Ishikawa (cell line): Measurements from ENCODE around the gene SMURF1.

Source experiments
- CEBPB ChIP-seq: IDR thresholded peaks from 2 replicates; pipeline ENCODE4 v1.6.1; 2012
- CREB1 ChIP-seq: IDR thresholded peaks from 2 replicates; pipeline ENCODE4 v1.6.1; 2012; ENCODE audit warnings: low read depth
- EGR1 ChIP-seq: IDR thresholded peaks from 2 replicates; pipeline ENCODE4 v1.6.1; 2012
- EP300 ChIP-seq: IDR thresholded peaks from 2 replicates; pipeline ENCODE4 v1.6.1; 2012; ENCODE audit warnings: borderline replicate concordance
- FOXM1 ChIP-seq: IDR thresholded peaks from 2 replicates; pipeline ENCODE4 v1.6.1; 2012; ENCODE audit warnings: low read depth, borderline replicate concordance
- NFIC ChIP-seq: IDR thresholded peaks from 2 replicates; pipeline ENCODE4 v1.6.1; 2012
- RAD21 ChIP-seq: IDR thresholded peaks from 2 replicates; pipeline ENCODE4 v1.6.1; 2012; ENCODE audit warnings: low read depth
- TAF1 ChIP-seq: IDR thresholded peaks from 2 replicates; pipeline ENCODE4 v1.6.1; 2012; ENCODE audit warnings: low read depth, mild to moderate bottlenecking
- TCF12 ChIP-seq: IDR thresholded peaks from 2 replicates; pipeline ENCODE4 v1.6.1; 2012; ENCODE audit warnings: low read depth
- TEAD4 ChIP-seq: IDR thresholded peaks from 2 replicates; pipeline ENCODE4 v1.6.1; 2012
- YY1 ChIP-seq: IDR thresholded peaks from 2 replicates; pipeline ENCODE4 v1.6.1; 2012; ENCODE audit warnings: low read depth
- ZBTB7A ChIP-seq: IDR thresholded peaks from 2 replicates; pipeline ENCODE4 v1.6.1; 2012; ENCODE audit warnings: low read depth
- TF ChIP-seq, protein P1 (sequence below): IDR thresholded peaks from 2 replicates; pipeline ENCODE4 v1.6.1; 2012
- TF ChIP-seq, protein P2 (sequence below): IDR thresholded peaks from 2 replicates; pipeline ENCODE4 v1.6.1; 2012; ENCODE audit warnings: low read depth, mild to moderate bottlenecking
- TF ChIP-seq, protein P3 (sequence below): IDR thresholded peaks from 2 replicates; pipeline ENCODE4 v1.6.1; 2012

The SMURF1 gene

DNA sequence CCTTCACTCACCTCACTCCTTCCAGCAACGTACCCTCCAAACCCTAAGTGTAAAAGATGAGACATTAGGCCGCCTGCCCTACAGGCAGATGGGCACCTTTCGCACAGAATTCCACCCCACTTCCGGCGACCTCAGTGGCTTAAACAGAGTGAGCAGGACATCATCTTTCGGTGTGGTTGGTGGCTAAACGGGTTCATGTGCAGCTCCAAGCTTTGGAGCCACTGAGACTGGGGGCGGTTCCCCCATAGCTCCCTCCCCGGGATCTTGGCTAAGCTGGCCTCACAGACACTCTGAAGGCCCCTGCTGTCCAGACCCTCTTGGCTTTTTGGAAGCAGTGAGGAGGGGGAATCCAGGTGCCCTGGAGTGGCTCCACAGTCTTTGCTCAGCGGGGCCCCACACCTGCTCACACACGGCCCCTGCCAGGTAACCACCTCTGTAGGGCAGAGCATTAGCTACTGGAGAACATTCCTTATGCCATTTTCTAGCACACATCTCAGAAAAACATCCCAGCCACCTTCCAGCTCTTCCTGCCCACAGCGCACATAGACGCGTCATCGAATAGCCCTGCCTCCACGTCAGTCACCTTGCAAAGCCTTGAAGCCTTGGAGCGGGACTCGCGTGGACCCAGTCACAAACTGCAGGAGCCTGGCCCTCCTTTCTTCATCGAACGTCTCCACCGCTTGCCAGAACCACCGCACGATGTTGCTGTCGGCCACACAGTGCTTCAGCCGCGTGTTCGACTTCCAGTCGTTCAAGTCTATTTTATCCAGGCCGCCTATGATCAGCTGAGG, 108.8 kb downstream of the SMURF1 start:
- TF ChIP-seq, protein P1, sequence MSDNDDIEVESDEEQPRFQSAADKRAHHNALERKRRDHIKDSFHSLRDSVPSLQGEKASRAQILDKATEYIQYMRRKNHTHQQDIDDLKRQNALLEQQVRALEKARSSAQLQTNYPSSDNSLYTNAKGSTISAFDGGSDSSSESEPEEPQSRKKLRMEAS: no peak
- TF ChIP-seq, protein P2, sequence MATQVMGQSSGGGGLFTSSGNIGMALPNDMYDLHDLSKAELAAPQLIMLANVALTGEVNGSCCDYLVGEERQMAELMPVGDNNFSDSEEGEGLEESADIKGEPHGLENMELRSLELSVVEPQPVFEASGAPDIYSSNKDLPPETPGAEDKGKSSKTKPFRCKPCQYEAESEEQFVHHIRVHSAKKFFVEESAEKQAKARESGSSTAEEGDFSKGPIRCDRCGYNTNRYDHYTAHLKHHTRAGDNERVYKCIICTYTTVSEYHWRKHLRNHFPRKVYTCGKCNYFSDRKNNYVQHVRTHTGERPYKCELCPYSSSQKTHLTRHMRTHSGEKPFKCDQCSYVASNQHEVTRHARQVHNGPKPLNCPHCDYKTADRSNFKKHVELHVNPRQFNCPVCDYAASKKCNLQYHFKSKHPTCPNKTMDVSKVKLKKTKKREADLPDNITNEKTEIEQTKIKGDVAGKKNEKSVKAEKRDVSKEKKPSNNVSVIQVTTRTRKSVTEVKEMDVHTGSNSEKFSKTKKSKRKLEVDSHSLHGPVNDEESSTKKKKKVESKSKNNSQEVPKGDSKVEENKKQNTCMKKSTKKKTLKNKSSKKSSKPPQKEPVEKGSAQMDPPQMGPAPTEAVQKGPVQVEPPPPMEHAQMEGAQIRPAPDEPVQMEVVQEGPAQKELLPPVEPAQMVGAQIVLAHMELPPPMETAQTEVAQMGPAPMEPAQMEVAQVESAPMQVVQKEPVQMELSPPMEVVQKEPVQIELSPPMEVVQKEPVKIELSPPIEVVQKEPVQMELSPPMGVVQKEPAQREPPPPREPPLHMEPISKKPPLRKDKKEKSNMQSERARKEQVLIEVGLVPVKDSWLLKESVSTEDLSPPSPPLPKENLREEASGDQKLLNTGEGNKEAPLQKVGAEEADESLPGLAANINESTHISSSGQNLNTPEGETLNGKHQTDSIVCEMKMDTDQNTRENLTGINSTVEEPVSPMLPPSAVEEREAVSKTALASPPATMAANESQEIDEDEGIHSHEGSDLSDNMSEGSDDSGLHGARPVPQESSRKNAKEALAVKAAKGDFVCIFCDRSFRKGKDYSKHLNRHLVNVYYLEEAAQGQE: no peak
- no peak for TF ChIP-seq EGR1
- TF ChIP-seq TCF12: no peak
- no peak for TF ChIP-seq CREB1
- no peak for TF ChIP-seq NFIC
- TF ChIP-seq RAD21: no peak
- no peak for TF ChIP-seq ZBTB7A
- no peak for TF ChIP-seq CEBPB
- TF ChIP-seq TEAD4: no peak
- TF ChIP-seq, protein P3, sequence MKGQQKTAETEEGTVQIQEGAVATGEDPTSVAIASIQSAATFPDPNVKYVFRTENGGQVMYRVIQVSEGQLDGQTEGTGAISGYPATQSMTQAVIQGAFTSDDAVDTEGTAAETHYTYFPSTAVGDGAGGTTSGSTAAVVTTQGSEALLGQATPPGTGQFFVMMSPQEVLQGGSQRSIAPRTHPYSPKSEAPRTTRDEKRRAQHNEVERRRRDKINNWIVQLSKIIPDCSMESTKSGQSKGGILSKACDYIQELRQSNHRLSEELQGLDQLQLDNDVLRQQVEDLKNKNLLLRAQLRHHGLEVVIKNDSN: no peak
- TF ChIP-seq FOXM1: no peak

DNA sequence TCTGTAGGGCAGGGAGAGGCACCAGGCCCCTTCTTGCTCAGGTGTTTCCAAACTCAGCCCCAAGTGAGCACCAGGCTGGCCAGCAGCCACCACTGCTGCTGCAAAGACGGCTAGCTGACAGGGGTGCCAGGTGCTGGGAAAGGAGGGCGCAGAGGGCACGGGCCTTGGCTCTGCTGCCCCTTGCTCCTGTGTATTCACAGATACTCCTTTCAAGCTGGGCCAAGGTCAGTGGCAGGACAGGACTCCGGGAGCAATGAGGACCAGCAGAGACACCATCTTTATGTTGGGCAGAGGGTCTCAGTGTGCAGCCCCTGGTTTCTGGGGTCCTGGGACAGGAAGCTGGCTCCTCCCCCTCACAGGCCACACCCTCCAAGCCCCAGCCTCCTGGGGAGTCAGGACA, 110.1 kb downstream of the SMURF1 start:
- TF ChIP-seq ZBTB7A: no peak
- TF ChIP-seq EGR1: no peak
- TF ChIP-seq TEAD4: no peak
- TF ChIP-seq YY1: no peak
- TF ChIP-seq NFIC: no peak
- TF ChIP-seq, protein P3: no peak
- no peak for TF ChIP-seq TAF1
- TF ChIP-seq EP300: no peak
- TF ChIP-seq, protein P1: no peak
- TF ChIP-seq RAD21: no peak
- no peak for TF ChIP-seq FOXM1
- no peak for TF ChIP-seq CEBPB
- no peak for TF ChIP-seq CREB1
- no peak for TF ChIP-seq TCF12
- TF ChIP-seq, protein P2: no peak

DNA sequence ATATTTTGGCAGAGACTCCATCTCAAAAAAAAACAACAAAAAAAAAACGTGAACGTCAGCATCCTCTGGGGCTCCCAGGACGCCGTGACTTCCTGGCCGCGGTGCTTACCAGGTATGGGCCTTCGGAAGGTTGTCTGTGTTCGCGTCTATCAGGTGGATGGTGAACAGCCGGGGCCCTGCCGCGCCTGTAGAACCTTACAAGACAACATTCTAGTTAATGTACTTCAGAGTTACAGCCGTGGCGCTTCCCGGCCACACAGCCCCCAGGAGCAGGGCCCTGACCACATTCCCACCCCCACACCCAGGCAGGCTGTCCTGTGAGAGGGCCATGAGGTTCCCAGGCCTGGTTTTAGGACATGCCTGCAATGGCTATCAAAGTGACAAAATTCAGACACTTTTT, 111.0 kb downstream of the SMURF1 start:
- no peak for TF ChIP-seq NFIC
- TF ChIP-seq CEBPB: no peak
- no peak for TF ChIP-seq TAF1

DNA sequence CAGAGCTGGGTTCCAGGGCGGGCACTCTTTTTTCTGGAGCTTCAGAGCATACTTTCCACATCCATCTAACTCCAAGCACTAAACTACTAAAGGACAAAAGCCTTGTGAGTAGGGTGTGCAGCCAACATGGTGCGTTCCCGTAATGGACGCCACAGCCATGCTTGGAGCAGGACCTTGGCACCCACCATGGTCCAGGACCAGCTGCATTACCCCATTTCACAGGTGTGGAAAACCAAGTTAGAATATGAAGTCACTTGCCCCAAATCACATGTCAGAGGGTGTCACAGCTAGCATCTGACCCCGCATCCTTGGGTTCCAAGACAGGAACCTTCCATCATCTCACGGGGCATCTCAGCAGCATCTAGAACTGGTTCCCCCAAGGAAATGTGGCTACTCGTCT, 112.4 kb downstream of the SMURF1 start:
- no peak for TF ChIP-seq TAF1

DNA sequence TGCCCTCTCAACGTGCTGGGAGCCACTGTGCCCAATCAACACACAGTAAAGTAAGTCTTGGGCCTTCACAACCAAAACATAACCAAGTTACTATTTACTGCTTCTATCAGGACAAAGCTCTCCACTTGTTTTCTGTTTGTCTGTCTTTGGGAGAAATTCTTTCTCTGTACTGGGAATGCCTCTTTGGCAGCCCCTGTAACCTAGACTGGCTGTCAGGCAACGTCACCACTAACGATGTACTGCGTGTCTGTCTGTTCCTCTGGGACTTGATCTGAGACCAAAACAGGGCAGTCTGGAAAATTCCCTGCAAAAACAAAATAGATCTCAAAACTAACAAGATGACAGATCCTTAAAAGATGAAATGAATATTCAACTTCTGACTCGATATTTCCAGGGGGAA, 113.0 kb downstream of the SMURF1 start:
- TF ChIP-seq EP300 (no peak), TCF12 (no peak), TAF1 (no peak), EGR1 (no peak), YY1 (no peak), ZBTB7A (no peak), CREB1 (no peak), CEBPB (no peak), FOXM1 (no peak), RAD21 (no peak), TEAD4 (no peak), NFIC (no peak)
- TF ChIP-seq, protein P2: no peak
- TF ChIP-seq, protein P1: no peak
- TF ChIP-seq, protein P3: no peak
